ENCODE measurements around the gene PDC.

DNA sequence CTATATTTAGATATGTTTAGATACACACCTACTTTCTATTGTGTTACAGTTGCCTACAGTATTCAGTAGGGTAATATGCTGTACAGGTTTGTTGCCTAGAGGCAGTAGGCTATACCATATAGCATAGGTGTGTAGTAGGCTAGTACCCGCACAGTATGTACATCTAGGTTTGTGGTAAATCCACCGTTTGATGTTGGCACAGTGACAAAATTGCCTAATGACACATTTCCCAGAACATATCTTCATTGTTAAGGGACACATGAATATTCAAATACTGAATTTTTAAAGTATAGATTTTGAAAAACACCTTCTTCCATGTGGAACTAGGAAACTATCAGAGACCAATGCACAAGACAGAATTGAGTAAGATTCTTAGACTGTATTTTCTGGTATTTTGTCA is 22.6 kb upstream of the PDC start:
- TF ChIP-seq, protein P1, sequence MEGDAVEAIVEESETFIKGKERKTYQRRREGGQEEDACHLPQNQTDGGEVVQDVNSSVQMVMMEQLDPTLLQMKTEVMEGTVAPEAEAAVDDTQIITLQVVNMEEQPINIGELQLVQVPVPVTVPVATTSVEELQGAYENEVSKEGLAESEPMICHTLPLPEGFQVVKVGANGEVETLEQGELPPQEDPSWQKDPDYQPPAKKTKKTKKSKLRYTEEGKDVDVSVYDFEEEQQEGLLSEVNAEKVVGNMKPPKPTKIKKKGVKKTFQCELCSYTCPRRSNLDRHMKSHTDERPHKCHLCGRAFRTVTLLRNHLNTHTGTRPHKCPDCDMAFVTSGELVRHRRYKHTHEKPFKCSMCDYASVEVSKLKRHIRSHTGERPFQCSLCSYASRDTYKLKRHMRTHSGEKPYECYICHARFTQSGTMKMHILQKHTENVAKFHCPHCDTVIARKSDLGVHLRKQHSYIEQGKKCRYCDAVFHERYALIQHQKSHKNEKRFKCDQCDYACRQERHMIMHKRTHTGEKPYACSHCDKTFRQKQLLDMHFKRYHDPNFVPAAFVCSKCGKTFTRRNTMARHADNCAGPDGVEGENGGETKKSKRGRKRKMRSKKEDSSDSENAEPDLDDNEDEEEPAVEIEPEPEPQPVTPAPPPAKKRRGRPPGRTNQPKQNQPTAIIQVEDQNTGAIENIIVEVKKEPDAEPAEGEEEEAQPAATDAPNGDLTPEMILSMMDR (conservative IDR thresholded peaks at IDR 0.05 in 1 of 2, IDR thresholded peaks at IDR 0.05 in 1 of 2; ENCODE audit: extremely low read depth in 1 of 2, insufficient read depth in 1 of 2, low read depth in 1 of 2, low read length in 2 of 2): no peak
- TF ChIP-seq EZH2 (IDR thresholded peaks at IDR 0.05; ENCODE audit: borderline replicate concordance, low read length): no peak
